Testis (tissue), 3 donors: Measurements from ENCODE around the gene ASAP2. TPM values are rescaled to one million over a fixed set of nuclear protein-coding genes. Genes with fewer than 3 reads are reported as not detected.

ENCODE experiments used
- DNase-seq: peaks from one replicate; pipeline ENCODE4 v3.0.0-alpha.2; 2019
- H3K27ac ChIP-seq, 2 donors: fragments of 200-600 bp; sonication (generic); one replicate each; pipeline ENCODE4 v1.5.1; 2019
- H3K27me3 ChIP-seq: fragments of 200-600 bp; sonication (generic); one replicate; pipeline ENCODE4 v1.5.1; 2019
- H3K36me3 ChIP-seq: fragments of 200-600 bp; sonication (generic); one replicate; pipeline ENCODE4 v1.5.1; 2017; ENCODE audit warnings: low read depth; ENCODE audit errors: missing control alignments
- H3K4me1 ChIP-seq: fragments of 200-600 bp; sonication (generic); one replicate; pipeline ENCODE4 v1.5.1; 2019
- H3K4me3 ChIP-seq, 2 donors: fragments of 200-600 bp; sonication (generic); one replicate each; pipeline ENCODE4 v1.5.1; 2017 to 2019
- H3K9me3 ChIP-seq: fragments of 200-600 bp; sonication (generic); one replicate; pipeline ENCODE4 v1.5.1; 2017
- POLR2A ChIP-seq: fragments of 450-650 bp; IDR thresholded peaks from one replicate; pipeline ENCODE4 v1.6.1; 2017; ENCODE audit warnings: antibody characterized with exemption, mild to moderate bottlenecking, moderate library complexity
- WGBS, 2 donors: methylation state at CpG; one replicate each; pipeline ENCODE4 v1.1.5; 2018; 5-methylcytosine and 5-hydroxymethylcytosine counted together
- intact Hi-C: fragments of 100-400 bp; cut with DNase I; formaldehyde crosslinking; loops from one replicate; pipeline ENCODE4 v1.15.1; 2023; ENCODE audit warnings: low total_unique reads
- polyA plus RNA-seq: library from polyadenylated mRNA; stranded (reverse); fragments of 350-450 nt; fragmentation: Illumina TruSeq; extraction: RNeasy Lipid Tissue Mini Kit (QIAGEN cat#74804); gene quantifications from one replicate; pipeline ENCODE4 v1.2.3, GENCODE V29; 2014; ENCODE audit warnings: low read depth, low replicate concordance; ENCODE audit not compliant: insufficient read depth
- total RNA-seq, 2 donors: library from RNA; depleted of rRNA; stranded (reverse); fragments of >200 nt; gene quantifications; one replicate each; pipeline ENCODE4 v1.2.3, GENCODE V29; 2016
- TF ChIP-seq, protein P1 (sequence below), 3 experiments: fragments of 450-650 bp in 2 of 3; fragments of 200-600 bp in 1 of 3; sonication (generic) in 1 of 3; IDR thresholded peaks; one replicate each; pipeline ENCODE4 v1.5.1; 2016 to 2019; ENCODE audit warnings: antibody characterized with exemption in 3 of 3, mild to moderate bottlenecking in 2 of 3, moderate library complexity in 1 of 3

The ASAP2 gene
- total and polyA plus RNA-seq, 3 donors from 2014 or later = 42.4 to 87.2 (median 79.0) TPM

DNA sequence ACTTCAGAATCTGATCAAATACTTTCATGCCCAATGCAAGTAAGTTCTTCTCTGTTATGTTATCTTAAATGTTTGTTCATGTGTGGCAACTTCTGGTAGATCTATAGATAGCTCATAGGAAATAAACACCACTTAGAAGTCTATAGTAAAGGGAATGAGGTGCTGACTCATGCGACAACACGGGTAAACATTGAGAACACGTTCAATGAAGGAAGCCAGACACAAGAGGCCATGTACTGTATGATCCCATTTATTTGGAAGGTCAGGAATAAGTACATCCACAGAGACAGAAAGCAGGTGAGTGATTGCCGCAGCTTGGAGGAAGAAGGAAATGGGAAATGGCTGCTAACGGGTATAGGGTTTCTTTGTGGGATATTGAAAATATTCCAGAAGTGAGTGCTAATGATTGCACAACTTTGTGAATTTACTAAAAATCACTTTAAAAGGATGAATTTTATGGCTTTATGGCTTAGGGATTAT is 121.3 kb downstream of the ASAP2 start:
- TF ChIP-seq, protein P1, sequence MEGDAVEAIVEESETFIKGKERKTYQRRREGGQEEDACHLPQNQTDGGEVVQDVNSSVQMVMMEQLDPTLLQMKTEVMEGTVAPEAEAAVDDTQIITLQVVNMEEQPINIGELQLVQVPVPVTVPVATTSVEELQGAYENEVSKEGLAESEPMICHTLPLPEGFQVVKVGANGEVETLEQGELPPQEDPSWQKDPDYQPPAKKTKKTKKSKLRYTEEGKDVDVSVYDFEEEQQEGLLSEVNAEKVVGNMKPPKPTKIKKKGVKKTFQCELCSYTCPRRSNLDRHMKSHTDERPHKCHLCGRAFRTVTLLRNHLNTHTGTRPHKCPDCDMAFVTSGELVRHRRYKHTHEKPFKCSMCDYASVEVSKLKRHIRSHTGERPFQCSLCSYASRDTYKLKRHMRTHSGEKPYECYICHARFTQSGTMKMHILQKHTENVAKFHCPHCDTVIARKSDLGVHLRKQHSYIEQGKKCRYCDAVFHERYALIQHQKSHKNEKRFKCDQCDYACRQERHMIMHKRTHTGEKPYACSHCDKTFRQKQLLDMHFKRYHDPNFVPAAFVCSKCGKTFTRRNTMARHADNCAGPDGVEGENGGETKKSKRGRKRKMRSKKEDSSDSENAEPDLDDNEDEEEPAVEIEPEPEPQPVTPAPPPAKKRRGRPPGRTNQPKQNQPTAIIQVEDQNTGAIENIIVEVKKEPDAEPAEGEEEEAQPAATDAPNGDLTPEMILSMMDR (IDR thresholded peaks at IDR 0.05) = no peak
- TF ChIP-seq POLR2A = no peak
- no peaks in the 10 kb centered on the region for H3K27me3 ChIP-seq
- H3K4me3 ChIP-seq = no peak overlapping the region
- intact Hi-C loops = no loop called here
- H3K9me3 ChIP-seq = no peaks in the 10 kb centered on the region
- no peak for DNase-seq
- WGBS, 2 donors = 88 to 89% methylated on average over 5 of the region's 5 CpGs
- no peak overlapping the region for H3K27ac ChIP-seq
- no peaks in the 10 kb centered on the region for H3K4me1 ChIP-seq
- no peaks in the 10 kb centered on the region for H3K36me3 ChIP-seq

DNA sequence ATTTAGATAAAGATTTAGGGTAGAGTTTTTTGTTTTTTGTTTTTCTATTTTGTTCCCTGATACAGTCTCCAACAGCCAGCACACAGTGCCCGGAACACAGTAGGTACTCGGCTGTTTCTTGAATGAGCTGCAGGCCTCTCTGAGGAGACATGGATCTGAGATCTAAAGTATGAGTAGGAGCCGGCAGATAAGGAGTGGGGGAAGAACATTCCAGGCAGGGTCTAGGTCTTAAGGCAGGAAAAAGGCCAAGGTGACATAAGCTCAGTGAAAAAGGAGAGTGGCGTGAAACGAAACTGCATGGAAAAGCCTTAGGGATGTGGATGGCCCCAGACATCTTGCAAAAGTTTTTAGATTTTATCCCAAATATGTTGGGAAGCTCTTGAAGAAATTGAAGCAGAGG is 122.3 kb downstream of the ASAP2 start:
- no peaks in the 10 kb centered on the region for H3K9me3 ChIP-seq
- H3K27ac ChIP-seq = no peak overlapping the region
- no peak overlapping the region for H3K4me3 ChIP-seq
- no peaks in the 10 kb centered on the region for H3K36me3 ChIP-seq
- 67% methylated on average over 5 of the region's 5 CpGs for WGBS, 2 donors
- H3K4me1 ChIP-seq = no peaks in the 10 kb centered on the region
- no peaks in the 10 kb centered on the region for H3K27me3 ChIP-seq
- DNase-seq = no peak
- intact Hi-C loops = no loop called here
- TF ChIP-seq POLR2A = no peak
- TF ChIP-seq, protein P1 (IDR thresholded peaks at IDR 0.05) = no peak

DNA sequence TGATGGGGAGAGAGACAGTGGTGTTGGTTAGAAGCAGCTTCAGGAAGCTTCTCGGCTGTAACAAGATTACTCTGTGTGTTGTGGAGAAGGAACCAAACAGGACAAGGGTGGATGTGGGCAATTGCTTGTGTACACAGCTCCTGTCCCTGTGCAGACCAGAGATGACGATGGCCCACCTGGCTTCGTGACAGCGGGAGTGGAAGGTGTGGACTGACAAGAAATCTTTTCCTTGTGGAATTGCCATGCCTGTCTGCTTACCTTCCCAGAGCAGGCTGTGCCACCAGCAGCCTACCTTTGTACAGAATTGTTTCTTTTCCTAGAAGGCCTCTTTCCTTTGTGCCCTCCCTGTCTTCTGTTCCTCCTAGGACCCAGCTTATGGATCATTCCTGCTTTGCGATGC is 122.9 kb downstream of the ASAP2 start:
- no peak for TF ChIP-seq POLR2A
- TF ChIP-seq, protein P1 (IDR thresholded peaks at IDR 0.05) = no peak
- Histone ChIP-seq H3K4me1 (no peaks in the 10 kb centered on the region), H3K36me3 (no peaks in the 10 kb centered on the region), H3K9me3 (no peaks in the 10 kb centered on the region), H3K27ac (no peak overlapping the region), H3K27me3 (no peaks in the 10 kb centered on the region), H3K4me3 (no peak overlapping the region)
- DNase-seq = no peak
- WGBS, 2 donors = 85 to 94% methylated on average over 5 of the region's 5 CpGs
- intact Hi-C loops = no loop called here

DNA sequence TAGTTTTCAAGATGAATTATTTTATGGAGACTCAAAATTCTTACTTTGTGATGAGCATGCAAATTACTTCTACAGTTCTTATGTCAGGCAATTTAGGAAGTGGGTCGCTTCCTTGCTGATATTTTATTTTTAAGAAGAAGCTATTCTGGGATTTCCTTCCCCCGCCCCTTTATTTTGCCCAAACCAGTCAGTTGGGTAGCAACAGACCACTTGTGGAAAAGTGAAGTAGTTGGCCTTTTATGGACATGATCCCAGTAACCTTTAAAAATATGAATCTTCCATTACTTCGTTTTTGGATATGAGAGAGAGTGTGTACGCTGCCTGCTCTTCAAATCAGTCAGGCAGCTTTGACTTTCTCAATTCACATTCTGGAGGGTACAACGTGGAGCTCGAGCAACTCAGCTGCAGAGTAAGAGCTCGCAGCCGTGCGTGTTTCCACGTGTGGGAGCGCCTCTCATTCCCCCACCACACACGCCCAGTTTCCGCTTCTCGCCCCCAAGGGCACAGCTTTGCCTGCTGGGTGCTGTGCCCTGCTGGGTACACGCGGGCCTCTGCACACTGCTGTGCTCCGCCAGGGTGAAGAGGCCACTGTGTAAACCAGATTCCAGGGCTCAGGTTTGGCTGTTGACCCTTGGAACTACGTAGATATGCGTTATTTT is 124.1 kb downstream of the ASAP2 start:
- no peaks in the 10 kb centered on the region for H3K4me1 ChIP-seq
- 81 to 85% methylated on average over 19 of the region's 19 CpGs for WGBS, 2 donors
- TF ChIP-seq POLR2A = no peak
- TF ChIP-seq, protein P1 (IDR thresholded peaks at IDR 0.05) = no peak
- no peaks in the 10 kb centered on the region for H3K9me3 ChIP-seq
- intact Hi-C loops = no loop called here
- H3K36me3 ChIP-seq = no peaks in the 10 kb centered on the region
- no peaks in the 10 kb centered on the region for H3K27me3 ChIP-seq
- no peak overlapping the region for H3K27ac ChIP-seq
- no peak overlapping the region for H3K4me3 ChIP-seq
- DNase-seq = no peak

DNA sequence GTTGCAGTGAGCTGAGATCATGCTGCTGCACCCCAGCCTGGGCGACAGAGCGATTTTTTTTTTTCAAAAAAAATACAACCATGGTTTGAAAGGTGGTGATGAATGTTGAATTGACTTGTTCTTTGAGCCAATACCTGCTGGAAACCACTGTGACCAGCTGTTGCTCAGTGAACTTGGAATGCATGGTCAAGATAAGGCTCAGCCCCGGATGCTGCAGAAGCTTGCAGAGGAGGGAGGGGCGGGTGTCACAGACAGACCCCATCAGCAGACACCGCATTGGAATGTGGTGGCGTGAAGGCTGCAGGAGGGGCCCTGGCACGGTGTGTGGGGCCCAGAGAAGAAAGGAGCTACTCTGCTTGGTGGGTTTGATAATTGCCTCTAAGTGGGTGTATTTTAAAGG is 125.1 kb downstream of the ASAP2 start:
- Histone ChIP-seq H3K36me3 (no peaks in the 10 kb centered on the region), H3K4me3 (no peak overlapping the region), H3K9me3 (no peaks in the 10 kb centered on the region), H3K27ac (no peak overlapping the region), H3K27me3 (no peaks in the 10 kb centered on the region), H3K4me1 (no peaks in the 10 kb centered on the region)
- DNase-seq = no peak
- 72 to 83% methylated on average over 7 of the region's 7 CpGs for WGBS, 2 donors
- no peak for TF ChIP-seq POLR2A
- intact Hi-C loops = no loop called here
